ENCODE measurements around the gene RUFY1. TPM values are rescaled to one million over a fixed set of nuclear protein-coding genes. Genes with fewer than 3 reads are reported as not detected.

RUFY1 gene
- total and polyA plus RNA-seq, 2 of the 13 experiments (the other 11 are each of a cell fraction or from before 2014, with no cell fraction given), result 19.9 to 31.9 TPM

GRCh38 chr5:179609834-179610108 lies 59.4 kb downstream of the RUFY1 start (continued):
- TF ChIP-seq REST (IDR thresholded peaks at IDR 0.05; ENCODE audit: borderline replicate concordance in 1 of 2, low read depth in 1 of 2, low read length in 2 of 2) (no peak), ZC3H13 (CRISPR knock-in tag; IDR thresholded peaks at IDR 0.05) (peak; percentile 58; the same call in 1 of the 2 replicates), ZSCAN20 (CRISPR knock-in tag; IDR thresholded peaks at IDR 0.05; ENCODE audit: borderline replicate concordance) (no peak), E2F1 (CRISPR knock-in tag; IDR thresholded peaks at IDR 0.05) (no peak), RBFOX2 (IDR thresholded peaks at IDR 0.05; ENCODE audit: low read depth, low read length) (peak; percentile 64; the same call in 1 of the 2 replicates), ZNF775 (CRISPR knock-in tag; IDR thresholded peaks at IDR 0.05; ENCODE audit: borderline replicate concordance) (no peak)

GRCh38 chr5:179610109-179610902 lies 60.0 kb downstream of the RUFY1 start:
- intact Hi-C loops (cut with micrococcal nuclease; ENCODE audit: unreplicated experiment) (no loop called here), in situ Hi-C loops (cut with HindIII; ENCODE audit: extremely low pct_ligation_motif_present, low pct_unique_long_range_greater_than_20kb) (no loop called here)
- H3K9ac ChIP-seq (ENCODE audit: insufficient read depth, low read depth, low read length), result no peak overlapping the region
- CTCF ChIA-PET (ENCODE audit: low intra/inter-chr PET ratio, low total read pairs), result no interaction called here
- peaks cover 3% of the 10 kb centered on the region for H3K79me2 ChIP-seq (ENCODE audit: insufficient read depth, low read length)
- FAIRE-seq (no peak), ATAC-seq (peak; percentile 1), DNase-seq (ENCODE audit: low spot score) (no peak)
- H2AFZ ChIP-seq (ENCODE audit: low read length), result no peak overlapping the region
- H4K20me1 ChIP-seq (ENCODE audit: insufficient read depth, low read length), result peaks cover 41% of the 10 kb centered on the region
- peaks cover 40% of the 10 kb centered on the region for H3K4me1 ChIP-seq (ENCODE audit: insufficient read depth, low read length)
- H3K36me3 ChIP-seq (replicated peaks in 1 of 2; ENCODE audit: control insufficient read depth in 1 of 2, insufficient read depth in 2 of 2, low read length in 2 of 2), result peaks cover 13 to 90% of the 10 kb centered on the region in 2 experiments
- no peak overlapping the region for H3K4me3 ChIP-seq (replicated peaks in 1 of 3; ENCODE audit: insufficient read depth in 1 of 3, low read depth in 2 of 3, low read length in 3 of 3)
- BruUV-seq (replicated peaks), result no TSS peak
- 95% methylated on average over 17 of the region's 23 CpGs for WGBS (ENCODE audit: low lambda C conversion rate)
- POLR2A ChIA-PET, result interaction anchor here (2.1 to 6.5 kb wide), 3 partner anchors 10 to 14 kb away, joined by 5 to 102 read pairs (median 19); partner anchors contain the start of gene HNRNPH1
- H3K4me2 ChIP-seq (ENCODE audit: low read depth, low read length), result no peak overlapping the region
- no peaks in the 10 kb centered on the region for H3K9me3 ChIP-seq (ENCODE audit: low read length)
- H3K27ac ChIP-seq (ENCODE audit: extremely low read length, insufficient read depth, low read length), result no peak overlapping the region
- H3K27me3 ChIP-seq (ENCODE audit: control insufficient read depth in 1 of 2, insufficient read depth in 2 of 2, low read length in 2 of 2), result no peaks in the 10 kb centered on the region
- TF ChIP-seq POLR2A (IDR thresholded peaks at IDR 0.05; ENCODE audit: insufficient read depth in 1 of 2, low read depth in 2 of 2, low read length in 2 of 2), result peak; percentile 2 to 45
- TF ChIP-seq PRDM4 (CRISPR knock-in tag; IDR thresholded peaks at IDR 0.05; ENCODE audit: borderline replicate concordance), result no peak
- no peak for TF ChIP-seq YEATS4 (CRISPR knock-in tag; IDR thresholded peaks at IDR 0.05; ENCODE audit: borderline replicate concordance)
- no peak for TF ChIP-seq ATF4 (CRISPR knock-in tag; IDR thresholded peaks at IDR 0.05)
- TF ChIP-seq SALL1 (CRISPR knock-in tag; IDR thresholded peaks at IDR 0.05), result no peak
- TF ChIP-seq SKI (IDR thresholded peaks at IDR 0.05; ENCODE audit: partially characterized antibody), result no peak
- TF ChIP-seq ZNF761 (CRISPR knock-in tag; conservative IDR thresholded peaks at IDR 0.05), result no peak
- no peak for TF ChIP-seq CREM (IDR thresholded peaks at IDR 0.05)
- TF ChIP-seq CREM (CRISPR knock-in tag; IDR thresholded peaks at IDR 0.05), result no peak
